ENCODE measurements around the gene NOL3. TPM values are rescaled to one million over a fixed set of nuclear protein-coding genes. Genes with fewer than 3 reads are reported as not detected.
A peak's percentile ranks its signal among the peaks of the same experiment; 100 is the strongest.

Gene NOL3
- total and polyA plus RNA-seq, 12 donors = 71.8 to 132 (median 84.1) TPM

DNA sequence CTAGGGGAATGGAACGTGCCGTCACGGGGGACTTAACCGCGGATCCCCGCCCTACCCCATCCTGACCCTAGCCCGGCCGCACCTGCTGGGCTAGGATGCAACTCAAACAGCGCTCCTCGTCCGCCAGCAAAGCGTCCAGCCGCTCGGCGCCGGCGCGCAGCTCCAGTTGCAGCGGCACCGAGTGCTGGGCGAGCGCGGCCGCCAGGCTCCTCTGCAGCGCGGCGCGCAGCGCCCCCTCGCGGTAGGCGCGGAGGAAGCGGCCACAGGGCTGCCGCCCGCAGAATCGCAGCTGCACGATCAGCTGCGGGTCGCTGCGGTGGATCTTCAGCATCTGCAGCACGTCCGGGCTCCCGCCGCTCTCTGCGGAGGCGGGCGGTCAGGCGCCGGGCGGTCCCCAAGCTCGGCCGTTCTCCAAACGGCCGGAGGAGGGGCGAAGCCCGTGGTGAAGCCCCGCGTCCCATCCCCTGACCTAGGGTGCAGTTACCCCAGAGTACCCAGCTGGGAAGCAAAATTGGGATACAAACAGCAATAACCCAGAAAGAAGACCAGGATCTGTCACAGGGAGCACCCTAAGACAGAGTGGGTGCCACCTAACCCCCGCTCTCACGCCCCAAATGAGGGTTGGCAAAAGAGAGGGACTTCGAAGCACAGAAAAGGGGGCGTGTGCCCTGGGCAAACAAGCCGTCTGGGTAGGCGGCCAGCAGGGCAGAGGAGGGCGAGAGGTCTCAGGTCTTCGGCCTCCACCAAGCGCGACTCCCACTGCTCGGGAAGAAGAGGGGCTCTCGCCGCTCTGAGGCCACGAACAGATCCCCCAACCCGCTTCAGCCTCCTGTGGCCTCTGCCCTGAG is 14.8 kb upstream of the NOL3 start:
- Histone ChIP-seq H3K36me3 (peaks cover 0 to 7% (median 0%) of the 10 kb centered on the region in 9 donors), H3K4me1 (peaks cover 8 to 44% (median 35%) of the 10 kb centered on the region in 9 donors), H3K9me3 (no peaks in the 10 kb centered on the region), H3K4me3 (peak overlapping the region in 7 of 10 donors; percentile 14 to 35 (median 31)), H3K27me3 (peaks cover 0 to 15% (median 0%) of the 10 kb centered on the region in 7 donors), H3K27ac (no peak overlapping the region)
- ATAC-seq = peak; percentile 46 to 67 (median 54)
- intact Hi-C loops (cut with DNase I) = loop anchor here in 9 of 10 donors (1.0 to 10.0 kb wide), 8 partner anchors 30 to 179 kb away; no protein-coding TSS in a partner anchor
- DNase-seq = peak; percentile 66 to 81
- 11 to 13% methylated on average over 67 to 74 of the region's 74 CpGs for WGBS, 2 donors
- TF ChIP-seq CTCF (IDR thresholded peaks at IDR 0.05) = peak; percentile 92 to 99 (median 97)

DNA sequence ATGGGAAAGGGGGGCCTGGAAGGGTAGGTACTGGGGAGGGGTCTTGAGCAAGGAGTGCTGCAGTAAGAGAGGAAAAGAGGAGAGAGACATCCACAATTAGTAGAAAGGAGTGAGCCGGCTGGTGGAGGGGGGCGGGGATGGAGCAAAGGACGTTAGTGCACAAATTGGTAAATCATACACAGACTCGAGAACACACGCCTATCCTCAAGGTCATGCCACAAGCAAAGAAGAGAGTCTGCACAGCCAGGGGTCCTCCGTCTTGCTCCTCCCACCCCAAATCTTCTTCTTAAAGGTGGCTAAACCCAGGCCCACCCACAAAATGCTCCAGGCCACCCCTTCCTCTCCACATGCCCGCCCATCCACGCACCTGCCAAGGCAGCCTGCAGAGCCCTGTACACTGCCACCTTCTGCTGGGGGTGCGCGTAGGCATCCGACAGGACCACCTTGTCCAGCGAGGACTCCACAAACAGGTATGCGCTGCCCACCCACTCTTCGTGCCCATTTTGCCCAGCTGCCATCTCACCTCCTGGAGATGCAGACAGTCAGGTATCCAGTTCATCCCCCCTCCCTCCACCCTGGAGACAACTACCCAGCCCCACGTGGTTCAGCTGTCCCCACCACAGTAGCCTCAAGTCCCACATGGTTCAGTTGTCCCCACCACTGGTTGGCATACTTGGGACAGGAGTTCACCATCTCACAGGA is 14.0 kb upstream of the NOL3 start:
- WGBS, 2 donors = 65 to 67% methylated on average over 15 of the region's 15 CpGs
- Histone ChIP-seq H3K27ac (no peak overlapping the region), H3K36me3 (peaks cover 0 to 7% (median 0%) of the 10 kb centered on the region in 9 donors), H3K4me1 (peaks cover 11 to 42% (median 33%) of the 10 kb centered on the region in 9 donors), H3K27me3 (peaks cover 0 to 10% (median 0%) of the 10 kb centered on the region in 7 donors), H3K9me3 (no peaks in the 10 kb centered on the region), H3K4me3 (no peak overlapping the region)
- intact Hi-C loops (cut with DNase I) = loop anchor here in 4 of 10 donors (5.0 to 10.0 kb wide), 3 partner anchors 141 to 179 kb away; no protein-coding TSS in a partner anchor
- DNase-seq = no peak
- TF ChIP-seq CTCF (IDR thresholded peaks at IDR 0.05) = no peak
- ATAC-seq = no peak

- intact Hi-C loops (cut with DNase I) = loop anchor here in 4 of 10 donors (5.0 to 10.0 kb wide), 3 partner anchors 142 to 180 kb away; no protein-coding TSS in a partner anchor
- Histone ChIP-seq H3K27ac (peak overlapping the region in 1 of 10 donors; percentile 95), H3K4me1 (peaks cover 15 to 46% (median 38%) of the 10 kb centered on the region in 9 donors), H3K9me3 (no peaks in the 10 kb centered on the region), H3K27me3 (peaks cover 0 to 12% (median 0%) of the 10 kb centered on the region in 7 donors), H3K36me3 (peaks cover 0 to 7% (median 0%) of the 10 kb centered on the region in 9 donors), H3K4me3 (no peak overlapping the region)
- TF ChIP-seq CTCF (IDR thresholded peaks at IDR 0.05) = no peak
- DNase-seq (no peak), ATAC-seq (no peak)
- 65 to 68% methylated on average over 7 of the region's 7 CpGs for WGBS, 2 donors
These were observed 13.1 kb upstream of the NOL3 start for GRCh38 chr16:67157106-67157748.
